HepG2 (cell line): ENCODE data around the gene TUG1. TPM values are rescaled to one million over a fixed set of nuclear protein-coding genes. Genes with fewer than 3 reads are reported as not detected.

ENCODE experiments used
- KMT2B ChIP-seq: IDR thresholded peaks from 2 replicates; pipeline ENCODE4 v1.6.1; 2016; ENCODE audit warnings: missing genetic modification reagents, missing compliant biosample characterization
- RAD21 ChIP-seq: fragments of 450-650 bp; formaldehyde crosslinking; IDR thresholded peaks from 2 replicates; pipeline ENCODE4 v1.5.0; 2020; ENCODE audit warnings: mild to moderate bottlenecking
- SMAD9 ChIP-seq: sonication (generic); formaldehyde crosslinking; IDR thresholded peaks from 2 replicates; pipeline ENCODE4 v1.5.1; 2020; ENCODE audit warnings: mild to moderate bottlenecking, missing genetic modification reagents
- ZFX ChIP-seq: sonication (generic); formaldehyde crosslinking; IDR thresholded peaks from 2 replicates; pipeline ENCODE4 v1.4.0; 2020; ENCODE audit warnings: mild to moderate bottlenecking, low read depth, missing genetic modification reagents, moderate library complexity
- ZNF263 ChIP-seq: sonication (generic); formaldehyde crosslinking; IDR thresholded peaks from 2 replicates; pipeline ENCODE4 v1.4.0; 2020; ENCODE audit warnings: missing genetic modification reagents
- ZNF607 ChIP-seq: sonication (generic); formaldehyde crosslinking; IDR thresholded peaks from 2 replicates; pipeline ENCODE4 v1.5.1; 2020; ENCODE audit warnings: missing genetic modification reagents, mild to moderate bottlenecking, borderline replicate concordance
- ZNF766 ChIP-seq: sonication (generic); formaldehyde crosslinking; IDR thresholded peaks from 2 replicates; pipeline ENCODE4 v1.5.0; 2020; ENCODE audit warnings: missing genetic modification reagents, borderline replicate concordance
- polyA plus RNA-seq, 8 experiments: library from polyadenylated mRNA; depleted of rRNA in 3 of 8; stranded (reverse) in 7 of 8; unstranded in 1 of 8; fragments of >200 nt; fragmentation: Illumina TruSeq in 4 of 8; extraction: Trizol in 4 of 8; gene quantifications; 2 replicates each; pipeline versions ENCODE4 v1.2.1 to v1.2.3, GENCODE V29; 2011 to 2016; ENCODE audit warnings: low read depth in 4 of 8, missing spikeins in 1 of 8, mixed read lengths in 1 of 8; ENCODE audit not compliant: insufficient read depth in 1 of 8
- total RNA-seq, 5 experiments: library from RNA; depleted of rRNA; stranded (reverse); fragments of >200 nt; fragmentation: Illumina TruSeq; extraction: Trizol; gene quantifications; 2 replicates each; pipeline ENCODE4 v1.2.3, GENCODE V29; 2016; ENCODE audit warnings: low read depth in 1 of 5
- TF ChIP-seq, protein P1 (sequence below): sonication (generic); formaldehyde crosslinking; IDR thresholded peaks from 2 replicates; pipeline ENCODE4 v1.5.1; 2020; ENCODE audit warnings: mild to moderate bottlenecking, missing genetic modification reagents, borderline replicate concordance
- TF ChIP-seq, protein P2 (sequence below): sonication (generic); formaldehyde crosslinking; IDR thresholded peaks from 2 replicates; pipeline ENCODE4 v1.5.1; 2020; ENCODE audit warnings: missing genetic modification reagents, mild to moderate bottlenecking, borderline replicate concordance
- TF ChIP-seq, protein P3 (sequence below): sonication (generic); formaldehyde crosslinking; IDR thresholded peaks from 2 replicates; pipeline ENCODE4 v1.4.0; 2020; ENCODE audit warnings: missing genetic modification reagents, borderline replicate concordance
- TF ChIP-seq, protein P4 (sequence below): sonication (generic); formaldehyde crosslinking; conservative IDR thresholded peaks from 2 replicates; pipeline ENCODE4 v1.8.0; 2022; ENCODE audit warnings: low read depth, missing genetic modification reagents

Gene TUG1
- total and polyA plus RNA-seq, 2 of the 13 experiments (the other 11 are each of a cell fraction or from before 2014, with no cell fraction given), result 35.2 to 122 TPM

DNA sequence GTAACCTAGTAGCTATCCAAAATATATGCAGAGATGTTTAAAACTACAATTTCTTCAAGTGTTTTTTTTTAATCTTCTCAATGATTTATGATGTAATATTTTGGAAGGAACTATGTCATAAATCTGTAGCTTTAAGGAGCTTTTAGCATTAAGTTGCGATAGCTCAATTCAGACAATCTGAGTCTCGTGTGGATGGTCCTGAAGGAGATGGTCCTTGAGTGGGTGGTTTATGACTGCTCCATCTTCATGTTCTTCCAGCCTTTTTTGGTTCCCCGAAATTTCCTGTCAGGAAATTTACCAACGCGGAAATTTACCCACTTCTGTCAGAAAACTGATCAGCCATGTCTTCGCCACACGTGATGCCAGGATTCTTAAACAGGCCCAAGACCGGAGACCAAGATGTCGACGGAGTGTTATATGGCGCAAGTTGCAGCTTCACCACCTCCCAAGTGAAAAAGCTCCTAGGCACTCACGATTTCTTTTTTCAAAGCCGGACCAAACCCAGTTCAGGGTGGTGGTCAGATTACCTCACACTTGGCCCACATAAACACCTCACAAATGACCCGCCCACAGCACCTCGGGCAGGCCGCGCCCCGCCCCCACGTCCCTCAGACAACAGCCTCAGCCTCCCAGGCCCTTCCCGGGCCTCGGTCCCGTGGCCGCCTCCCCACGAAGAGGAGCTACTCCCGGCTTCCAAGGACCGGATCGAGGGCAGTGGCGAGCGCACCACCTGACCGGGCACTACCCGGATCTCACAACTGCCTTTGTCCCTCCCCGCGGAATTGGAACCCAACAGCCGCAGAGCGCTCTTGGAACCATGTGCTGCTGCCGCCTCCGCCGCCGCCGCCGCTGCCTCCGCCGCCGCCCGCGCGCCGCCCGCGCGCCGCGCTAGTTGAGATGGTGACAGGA is 796 bp upstream of the TUG1 start, which contains the start of gene MORC2 (continued):
- TF ChIP-seq, protein P1, sequence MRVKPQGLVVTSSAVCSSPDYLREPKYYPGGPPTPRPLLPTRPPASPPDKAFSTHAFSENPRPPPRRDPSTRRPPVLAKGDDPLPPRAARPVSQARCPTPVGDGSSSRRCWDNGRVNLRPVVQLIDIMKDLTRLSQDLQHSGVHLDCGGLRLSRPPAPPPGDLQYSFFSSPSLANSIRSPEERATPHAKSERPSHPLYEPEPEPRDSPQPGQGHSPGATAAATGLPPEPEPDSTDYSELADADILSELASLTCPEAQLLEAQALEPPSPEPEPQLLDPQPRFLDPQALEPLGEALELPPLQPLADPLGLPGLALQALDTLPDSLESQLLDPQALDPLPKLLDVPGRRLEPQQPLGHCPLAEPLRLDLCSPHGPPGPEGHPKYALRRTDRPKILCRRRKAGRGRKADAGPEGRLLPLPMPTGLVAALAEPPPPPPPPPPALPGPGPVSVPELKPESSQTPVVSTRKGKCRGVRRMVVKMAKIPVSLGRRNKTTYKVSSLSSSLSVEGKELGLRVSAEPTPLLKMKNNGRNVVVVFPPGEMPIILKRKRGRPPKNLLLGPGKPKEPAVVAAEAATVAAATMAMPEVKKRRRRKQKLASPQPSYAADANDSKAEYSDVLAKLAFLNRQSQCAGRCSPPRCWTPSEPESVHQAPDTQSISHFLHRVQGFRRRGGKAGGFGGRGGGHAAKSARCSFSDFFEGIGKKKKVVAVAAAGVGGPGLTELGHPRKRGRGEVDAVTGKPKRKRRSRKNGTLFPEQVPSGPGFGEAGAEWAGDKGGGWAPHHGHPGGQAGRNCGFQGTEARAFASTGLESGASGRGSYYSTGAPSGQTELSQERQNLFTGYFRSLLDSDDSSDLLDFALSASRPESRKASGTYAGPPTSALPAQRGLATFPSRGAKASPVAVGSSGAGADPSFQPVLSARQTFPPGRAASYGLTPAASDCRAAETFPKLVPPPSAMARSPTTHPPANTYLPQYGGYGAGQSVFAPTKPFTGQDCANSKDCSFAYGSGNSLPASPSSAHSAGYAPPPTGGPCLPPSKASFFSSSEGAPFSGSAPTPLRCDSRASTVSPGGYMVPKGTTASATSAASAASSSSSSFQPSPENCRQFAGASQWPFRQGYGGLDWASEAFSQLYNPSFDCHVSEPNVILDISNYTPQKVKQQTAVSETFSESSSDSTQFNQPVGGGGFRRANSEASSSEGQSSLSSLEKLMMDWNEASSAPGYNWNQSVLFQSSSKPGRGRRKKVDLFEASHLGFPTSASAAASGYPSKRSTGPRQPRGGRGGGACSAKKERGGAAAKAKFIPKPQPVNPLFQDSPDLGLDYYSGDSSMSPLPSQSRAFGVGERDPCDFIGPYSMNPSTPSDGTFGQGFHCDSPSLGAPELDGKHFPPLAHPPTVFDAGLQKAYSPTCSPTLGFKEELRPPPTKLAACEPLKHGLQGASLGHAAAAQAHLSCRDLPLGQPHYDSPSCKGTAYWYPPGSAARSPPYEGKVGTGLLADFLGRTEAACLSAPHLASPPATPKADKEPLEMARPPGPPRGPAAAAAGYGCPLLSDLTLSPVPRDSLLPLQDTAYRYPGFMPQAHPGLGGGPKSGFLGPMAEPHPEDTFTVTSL (CRISPR knock-in tag), result no peak
- TF ChIP-seq SMAD9 (CRISPR knock-in tag), result no peak
- no peak; the same call in 1 of the 2 replicates for TF ChIP-seq KMT2B (CRISPR knock-in tag)
- 0 out of 2 replicates have a peak, but pooled peaks have one; percentile 35 for TF ChIP-seq ZFX (CRISPR knock-in tag)
- no peak for TF ChIP-seq ZNF766
- TF ChIP-seq, protein P2, sequence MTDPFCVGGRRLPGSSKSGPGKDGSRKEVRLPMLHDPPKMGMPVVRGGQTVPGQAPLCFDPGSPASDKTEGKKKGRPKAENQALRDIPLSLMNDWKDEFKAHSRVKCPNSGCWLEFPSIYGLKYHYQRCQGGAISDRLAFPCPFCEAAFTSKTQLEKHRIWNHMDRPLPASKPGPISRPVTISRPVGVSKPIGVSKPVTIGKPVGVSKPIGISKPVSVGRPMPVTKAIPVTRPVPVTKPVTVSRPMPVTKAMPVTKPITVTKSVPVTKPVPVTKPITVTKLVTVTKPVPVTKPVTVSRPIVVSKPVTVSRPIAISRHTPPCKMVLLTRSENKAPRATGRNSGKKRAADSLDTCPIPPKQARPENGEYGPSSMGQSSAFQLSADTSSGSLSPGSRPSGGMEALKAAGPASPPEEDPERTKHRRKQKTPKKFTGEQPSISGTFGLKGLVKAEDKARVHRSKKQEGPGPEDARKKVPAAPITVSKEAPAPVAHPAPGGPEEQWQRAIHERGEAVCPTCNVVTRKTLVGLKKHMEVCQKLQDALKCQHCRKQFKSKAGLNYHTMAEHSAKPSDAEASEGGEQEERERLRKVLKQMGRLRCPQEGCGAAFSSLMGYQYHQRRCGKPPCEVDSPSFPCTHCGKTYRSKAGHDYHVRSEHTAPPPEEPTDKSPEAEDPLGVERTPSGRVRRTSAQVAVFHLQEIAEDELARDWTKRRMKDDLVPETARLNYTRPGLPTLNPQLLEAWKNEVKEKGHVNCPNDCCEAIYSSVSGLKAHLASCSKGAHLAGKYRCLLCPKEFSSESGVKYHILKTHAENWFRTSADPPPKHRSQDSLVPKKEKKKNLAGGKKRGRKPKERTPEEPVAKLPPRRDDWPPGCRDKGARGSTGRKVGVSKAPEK (CRISPR knock-in tag), result 0 out of 2 replicates have a peak, but pooled peaks have one; percentile 35
- TF ChIP-seq ZNF263, result no peak; the same call in 1 of the 2 replicates
- TF ChIP-seq, protein P3, sequence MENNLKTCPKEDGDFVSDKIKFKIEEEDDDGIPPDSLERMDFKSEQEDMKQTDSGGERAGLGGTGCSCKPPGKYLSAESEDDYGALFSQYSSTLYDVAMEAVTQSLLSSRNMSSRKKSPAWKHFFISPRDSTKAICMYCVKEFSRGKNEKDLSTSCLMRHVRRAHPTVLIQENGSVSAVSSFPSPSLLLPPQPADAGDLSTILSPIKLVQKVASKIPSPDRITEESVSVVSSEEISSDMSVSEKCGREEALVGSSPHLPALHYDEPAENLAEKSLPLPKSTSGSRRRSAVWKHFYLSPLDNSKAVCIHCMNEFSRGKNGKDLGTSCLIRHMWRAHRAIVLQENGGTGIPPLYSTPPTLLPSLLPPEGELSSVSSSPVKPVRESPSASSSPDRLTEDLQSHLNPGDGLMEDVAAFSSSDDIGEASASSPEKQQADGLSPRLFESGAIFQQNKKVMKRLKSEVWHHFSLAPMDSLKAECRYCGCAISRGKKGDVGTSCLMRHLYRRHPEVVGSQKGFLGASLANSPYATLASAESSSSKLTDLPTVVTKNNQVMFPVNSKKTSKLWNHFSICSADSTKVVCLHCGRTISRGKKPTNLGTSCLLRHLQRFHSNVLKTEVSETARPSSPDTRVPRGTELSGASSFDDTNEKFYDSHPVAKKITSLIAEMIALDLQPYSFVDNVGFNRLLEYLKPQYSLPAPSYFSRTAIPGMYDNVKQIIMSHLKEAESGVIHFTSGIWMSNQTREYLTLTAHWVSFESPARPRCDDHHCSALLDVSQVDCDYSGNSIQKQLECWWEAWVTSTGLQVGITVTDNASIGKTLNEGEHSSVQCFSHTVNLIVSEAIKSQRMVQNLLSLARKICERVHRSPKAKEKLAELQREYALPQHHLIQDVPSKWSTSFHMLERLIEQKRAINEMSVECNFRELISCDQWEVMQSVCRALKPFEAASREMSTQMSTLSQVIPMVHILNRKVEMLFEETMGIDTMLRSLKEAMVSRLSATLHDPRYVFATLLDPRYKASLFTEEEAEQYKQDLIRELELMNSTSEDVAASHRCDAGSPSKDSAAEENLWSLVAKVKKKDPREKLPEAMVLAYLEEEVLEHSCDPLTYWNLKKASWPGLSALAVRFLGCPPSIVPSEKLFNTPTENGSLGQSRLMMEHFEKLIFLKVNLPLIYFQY, result 0 out of 2 replicates have a peak, but pooled peaks have one; percentile 55
- TF ChIP-seq, protein P4, sequence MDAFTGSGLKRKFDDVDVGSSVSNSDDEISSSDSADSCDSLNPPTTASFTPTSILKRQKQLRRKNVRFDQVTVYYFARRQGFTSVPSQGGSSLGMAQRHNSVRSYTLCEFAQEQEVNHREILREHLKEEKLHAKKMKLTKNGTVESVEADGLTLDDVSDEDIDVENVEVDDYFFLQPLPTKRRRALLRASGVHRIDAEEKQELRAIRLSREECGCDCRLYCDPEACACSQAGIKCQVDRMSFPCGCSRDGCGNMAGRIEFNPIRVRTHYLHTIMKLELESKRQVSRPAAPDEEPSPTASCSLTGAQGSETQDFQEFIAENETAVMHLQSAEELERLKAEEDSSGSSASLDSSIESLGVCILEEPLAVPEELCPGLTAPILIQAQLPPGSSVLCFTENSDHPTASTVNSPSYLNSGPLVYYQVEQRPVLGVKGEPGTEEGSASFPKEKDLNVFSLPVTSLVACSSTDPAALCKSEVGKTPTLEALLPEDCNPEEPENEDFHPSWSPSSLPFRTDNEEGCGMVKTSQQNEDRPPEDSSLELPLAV, result no peak
- TF ChIP-seq ZNF607 (CRISPR knock-in tag), result peak; percentile 45; the same call in 1 of the 2 replicates
- no peak; the same call in 1 of the 2 replicates for TF ChIP-seq RAD21 (CRISPR knock-in tag)
